HepG2 (cell line): Measurements from ENCODE around the gene C11orf21. TPM values are rescaled to one million over a fixed set of nuclear protein-coding genes. Genes with fewer than 3 reads are reported as not detected.
A peak's percentile ranks its signal among the peaks of the same experiment; 100 is the strongest.

Experiments
- FOXC1 ChIP-seq: sonication (generic); formaldehyde crosslinking; IDR thresholded peaks from 2 replicates; pipeline ENCODE4 v1.8.0; 2022; ENCODE audit warnings: mild to moderate bottlenecking, missing genetic modification reagents, borderline replicate concordance
- GLI4 ChIP-seq: sonication (generic); formaldehyde crosslinking; IDR thresholded peaks from 2 replicates; pipeline ENCODE4 v1.5.1; 2020; ENCODE audit warnings: missing genetic modification reagents, mild to moderate bottlenecking, moderate library complexity, borderline replicate concordance
- HMG20B ChIP-seq: conservative IDR thresholded peaks from 2 replicates; pipeline ENCODE4 v1.6.1; 2016; ENCODE audit warnings: missing genetic modification reagents, missing compliant biosample characterization
- KAT2B ChIP-seq: fragments of 150-350 bp; IDR thresholded peaks from 2 replicates; pipeline ENCODE4 v1.6.1; 2014; ENCODE audit warnings: low read depth, low read length, borderline replicate concordance
- MAZ ChIP-seq, 2 experiments: sonication (generic) in 1 of 2; formaldehyde crosslinking in 1 of 2; IDR thresholded peaks; 2 replicates each; pipeline versions ENCODE4 v1.5.0 to v1.6.1; 2012 to 2020; ENCODE audit warnings: low read depth in 2 of 2, mild to moderate bottlenecking in 2 of 2, borderline replicate concordance in 1 of 2, improper control_type of control experiment in 1 of 2, low read length in 1 of 2, missing genetic modification reagents in 1 of 2, moderate library complexity in 1 of 2
- MXD4 ChIP-seq: IDR thresholded peaks from 2 replicates; pipeline ENCODE4 v1.6.1; 2016; ENCODE audit warnings: mild to moderate bottlenecking, missing biosample characterization, missing genetic modification reagents
- NRL ChIP-seq: sonication (generic); formaldehyde crosslinking; IDR thresholded peaks from 2 replicates; pipeline ENCODE4 v1.5.0; 2020; ENCODE audit warnings: missing genetic modification reagents, mild to moderate bottlenecking, moderate library complexity, borderline replicate concordance
- RXRB ChIP-seq: IDR thresholded peaks from 2 replicates; pipeline ENCODE4 v1.6.1; 2016; ENCODE audit warnings: borderline replicate concordance, missing genetic modification reagents, missing compliant biosample characterization
- SATB2 ChIP-seq: sonication (generic); formaldehyde crosslinking; IDR thresholded peaks from 2 replicates; pipeline ENCODE4 v1.5.0; 2020; ENCODE audit warnings: missing genetic modification reagents
- U2AF2 ChIP-seq: fragments of 200-400 bp; formaldehyde crosslinking; IDR thresholded peaks from 2 replicates; pipeline ENCODE4 v1.6.1; 2017; ENCODE audit warnings: low read depth, mild to moderate bottlenecking, low read length
- ZBTB21 ChIP-seq: sonication (generic); formaldehyde crosslinking; IDR thresholded peaks from 2 replicates; pipeline ENCODE4 v1.4.0; 2020; ENCODE audit warnings: missing genetic modification reagents
- ZFX ChIP-seq: sonication (generic); formaldehyde crosslinking; IDR thresholded peaks from 2 replicates; pipeline ENCODE4 v1.4.0; 2020; ENCODE audit warnings: mild to moderate bottlenecking, low read depth, missing genetic modification reagents, moderate library complexity
- ZNF350 ChIP-seq: sonication (generic); formaldehyde crosslinking; IDR thresholded peaks from 2 replicates; pipeline ENCODE4 v1.4.0; 2020; ENCODE audit warnings: mild to moderate bottlenecking, low read depth, missing genetic modification reagents, borderline replicate concordance
- ZNF577 ChIP-seq: sonication (generic); formaldehyde crosslinking; IDR thresholded peaks from 2 replicates; pipeline ENCODE4 v1.4.0; 2020; ENCODE audit warnings: mild to moderate bottlenecking, low read depth, missing genetic modification reagents, borderline replicate concordance
- ZNF598 ChIP-seq: sonication (generic); formaldehyde crosslinking; IDR thresholded peaks from 2 replicates; pipeline ENCODE4 v1.5.1; 2020; ENCODE audit warnings: mild to moderate bottlenecking, missing genetic modification reagents, borderline replicate concordance
- ZNF720 ChIP-seq: sonication (generic); formaldehyde crosslinking; IDR thresholded peaks from 2 replicates; pipeline ENCODE4 v1.4.0; 2020; ENCODE audit warnings: missing genetic modification reagents
- polyA plus RNA-seq, 8 experiments: library from polyadenylated mRNA; depleted of rRNA in 3 of 8; stranded (reverse) in 7 of 8; unstranded in 1 of 8; fragments of >200 nt; fragmentation: Illumina TruSeq in 4 of 8; extraction: Trizol in 4 of 8; gene quantifications; 2 replicates each; pipeline versions ENCODE4 v1.2.1 to v1.2.3, GENCODE V29; 2011 to 2016; ENCODE audit warnings: low read depth in 4 of 8, missing spikeins in 1 of 8, mixed read lengths in 1 of 8; ENCODE audit not compliant: insufficient read depth in 1 of 8
- total RNA-seq, 5 experiments: library from RNA; depleted of rRNA; stranded (reverse); fragments of >200 nt; fragmentation: Illumina TruSeq; extraction: Trizol; gene quantifications; 2 replicates each; pipeline ENCODE4 v1.2.3, GENCODE V29; 2016; ENCODE audit warnings: low read depth in 1 of 5
- TF ChIP-seq, protein P1 (sequence below): sonication (generic); formaldehyde crosslinking; IDR thresholded peaks from 2 replicates; pipeline ENCODE4 v1.4.0; 2020; ENCODE audit warnings: missing genetic modification reagents
- TF ChIP-seq, protein P2 (sequence below): sonication (generic); formaldehyde crosslinking; IDR thresholded peaks from 2 replicates; pipeline ENCODE4 v1.4.0; 2020; ENCODE audit warnings: missing genetic modification reagents, borderline replicate concordance
- TF ChIP-seq, protein P3 (sequence below): sonication (generic); formaldehyde crosslinking; IDR thresholded peaks from 2 replicates; pipeline ENCODE4 v1.4.0; 2020; ENCODE audit warnings: missing genetic modification reagents
- TF ChIP-seq, protein P4 (sequence below): IDR thresholded peaks from 2 replicates; pipeline ENCODE4 v1.6.1; 2012; ENCODE audit warnings: low read length, improper control_type of control experiment

Gene C11orf21
- total and polyA plus RNA-seq, 2 of the 13 experiments (the other 11 are each of a cell fraction or from before 2014, with no cell fraction given), result 0.08 TPM; not detected in 1

DNA sequence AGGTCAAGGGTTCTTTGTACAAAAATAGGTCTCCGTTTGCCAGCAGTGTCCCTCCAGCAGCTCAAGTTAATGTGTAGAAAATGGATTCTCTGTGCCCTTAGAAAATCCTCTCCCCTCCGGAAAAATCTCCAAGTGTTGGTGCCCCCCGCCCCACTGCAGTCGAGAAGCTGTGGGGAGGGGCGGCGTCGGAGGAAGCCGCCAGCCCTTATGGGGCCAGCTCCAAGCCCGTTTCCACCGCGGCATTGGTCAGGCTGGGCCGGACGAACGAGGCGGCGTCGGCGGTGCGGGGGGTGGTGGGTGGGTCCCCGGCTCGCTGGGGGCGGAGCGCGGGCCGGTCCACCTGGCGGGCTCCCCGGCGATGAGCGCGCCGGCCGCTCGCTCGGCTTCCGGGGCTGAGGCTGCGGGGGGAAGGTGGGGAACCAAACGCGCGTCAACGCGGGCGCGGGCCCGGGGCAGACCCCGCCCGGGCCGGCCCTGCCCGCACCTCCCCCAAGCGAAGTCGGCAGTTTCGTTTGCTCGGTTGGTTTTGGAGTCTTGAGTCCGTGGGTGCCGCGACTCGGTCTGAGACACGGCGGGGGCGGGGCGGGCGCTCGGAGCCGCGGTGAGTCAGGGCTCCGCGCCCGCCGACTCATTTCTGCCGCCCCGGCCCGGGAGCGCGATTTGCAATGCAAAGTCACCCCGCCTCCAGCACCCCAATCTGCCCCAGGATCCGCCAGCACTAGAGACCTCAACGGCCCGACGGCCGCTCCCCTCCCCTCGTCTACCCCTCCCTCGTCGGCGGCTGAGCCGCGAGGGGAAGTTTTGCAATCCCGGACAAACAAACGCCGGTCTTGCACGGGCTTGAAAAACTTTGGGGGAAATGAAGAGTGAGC is 32.8 kb downstream of the C11orf21 start (continued):
- TF ChIP-seq ZFX, result 0 out of 2 replicates have a peak, but pooled peaks have one; percentile 34
- 0 out of 2 replicates have a peak, but pooled peaks have one; percentile 35 for TF ChIP-seq HMG20B (CRISPR knock-in tag)
- TF ChIP-seq U2AF2, result no peak
- no peak for TF ChIP-seq MXD4 (CRISPR knock-in tag)
- TF ChIP-seq KAT2B, result no peak
- no peak for TF ChIP-seq ZNF577
- peak; percentile 59; the same call in 1 of the 2 replicates for TF ChIP-seq ZNF350 (CRISPR knock-in tag)
- TF ChIP-seq ZBTB21 (CRISPR knock-in tag), result no peak
- TF ChIP-seq NRL (CRISPR knock-in tag), result no peak
- TF ChIP-seq GLI4, result no peak
- no peak for TF ChIP-seq ZNF598
- TF ChIP-seq, protein P1, sequence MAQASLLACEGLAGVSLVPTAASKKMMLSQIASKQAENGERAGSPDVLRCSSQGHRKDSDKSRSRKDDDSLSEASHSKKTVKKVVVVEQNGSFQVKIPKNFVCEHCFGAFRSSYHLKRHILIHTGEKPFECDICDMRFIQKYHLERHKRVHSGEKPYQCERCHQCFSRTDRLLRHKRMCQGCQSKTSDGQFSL (CRISPR knock-in tag), result no peak
- no peak for TF ChIP-seq ZNF720 (CRISPR knock-in tag)
- TF ChIP-seq, protein P2, sequence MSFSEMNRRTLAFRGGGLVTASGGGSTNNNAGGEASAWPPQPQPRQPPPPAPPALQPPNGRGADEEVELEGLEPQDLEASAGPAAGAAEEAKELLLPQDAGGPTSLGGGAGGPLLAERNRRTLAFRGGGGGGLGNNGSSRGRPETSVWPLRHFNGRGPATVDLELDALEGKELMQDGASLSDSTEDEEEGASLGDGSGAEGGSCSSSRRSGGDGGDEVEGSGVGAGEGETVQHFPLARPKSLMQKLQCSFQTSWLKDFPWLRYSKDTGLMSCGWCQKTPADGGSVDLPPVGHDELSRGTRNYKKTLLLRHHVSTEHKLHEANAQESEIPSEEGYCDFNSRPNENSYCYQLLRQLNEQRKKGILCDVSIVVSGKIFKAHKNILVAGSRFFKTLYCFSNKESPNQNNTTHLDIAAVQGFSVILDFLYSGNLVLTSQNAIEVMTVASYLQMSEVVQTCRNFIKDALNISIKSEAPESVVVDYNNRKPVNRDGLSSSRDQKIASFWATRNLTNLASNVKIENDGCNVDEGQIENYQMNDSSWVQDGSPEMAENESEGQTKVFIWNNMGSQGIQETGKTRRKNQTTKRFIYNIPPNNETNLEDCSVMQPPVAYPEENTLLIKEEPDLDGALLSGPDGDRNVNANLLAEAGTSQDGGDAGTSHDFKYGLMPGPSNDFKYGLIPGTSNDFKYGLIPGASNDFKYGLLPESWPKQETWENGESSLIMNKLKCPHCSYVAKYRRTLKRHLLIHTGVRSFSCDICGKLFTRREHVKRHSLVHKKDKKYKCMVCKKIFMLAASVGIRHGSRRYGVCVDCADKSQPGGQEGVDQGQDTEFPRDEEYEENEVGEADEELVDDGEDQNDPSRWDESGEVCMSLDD, result peak; percentile 80; the same call in 1 of the 2 replicates
- TF ChIP-seq, protein P3, sequence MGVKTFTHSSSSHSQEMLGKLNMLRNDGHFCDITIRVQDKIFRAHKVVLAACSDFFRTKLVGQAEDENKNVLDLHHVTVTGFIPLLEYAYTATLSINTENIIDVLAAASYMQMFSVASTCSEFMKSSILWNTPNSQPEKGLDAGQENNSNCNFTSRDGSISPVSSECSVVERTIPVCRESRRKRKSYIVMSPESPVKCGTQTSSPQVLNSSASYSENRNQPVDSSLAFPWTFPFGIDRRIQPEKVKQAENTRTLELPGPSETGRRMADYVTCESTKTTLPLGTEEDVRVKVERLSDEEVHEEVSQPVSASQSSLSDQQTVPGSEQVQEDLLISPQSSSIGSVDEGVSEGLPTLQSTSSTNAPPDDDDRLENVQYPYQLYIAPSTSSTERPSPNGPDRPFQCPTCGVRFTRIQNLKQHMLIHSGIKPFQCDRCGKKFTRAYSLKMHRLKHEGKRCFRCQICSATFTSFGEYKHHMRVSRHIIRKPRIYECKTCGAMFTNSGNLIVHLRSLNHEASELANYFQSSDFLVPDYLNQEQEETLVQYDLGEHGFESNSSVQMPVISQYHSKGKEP (CRISPR knock-in tag), result no peak
- TF ChIP-seq, protein P4, sequence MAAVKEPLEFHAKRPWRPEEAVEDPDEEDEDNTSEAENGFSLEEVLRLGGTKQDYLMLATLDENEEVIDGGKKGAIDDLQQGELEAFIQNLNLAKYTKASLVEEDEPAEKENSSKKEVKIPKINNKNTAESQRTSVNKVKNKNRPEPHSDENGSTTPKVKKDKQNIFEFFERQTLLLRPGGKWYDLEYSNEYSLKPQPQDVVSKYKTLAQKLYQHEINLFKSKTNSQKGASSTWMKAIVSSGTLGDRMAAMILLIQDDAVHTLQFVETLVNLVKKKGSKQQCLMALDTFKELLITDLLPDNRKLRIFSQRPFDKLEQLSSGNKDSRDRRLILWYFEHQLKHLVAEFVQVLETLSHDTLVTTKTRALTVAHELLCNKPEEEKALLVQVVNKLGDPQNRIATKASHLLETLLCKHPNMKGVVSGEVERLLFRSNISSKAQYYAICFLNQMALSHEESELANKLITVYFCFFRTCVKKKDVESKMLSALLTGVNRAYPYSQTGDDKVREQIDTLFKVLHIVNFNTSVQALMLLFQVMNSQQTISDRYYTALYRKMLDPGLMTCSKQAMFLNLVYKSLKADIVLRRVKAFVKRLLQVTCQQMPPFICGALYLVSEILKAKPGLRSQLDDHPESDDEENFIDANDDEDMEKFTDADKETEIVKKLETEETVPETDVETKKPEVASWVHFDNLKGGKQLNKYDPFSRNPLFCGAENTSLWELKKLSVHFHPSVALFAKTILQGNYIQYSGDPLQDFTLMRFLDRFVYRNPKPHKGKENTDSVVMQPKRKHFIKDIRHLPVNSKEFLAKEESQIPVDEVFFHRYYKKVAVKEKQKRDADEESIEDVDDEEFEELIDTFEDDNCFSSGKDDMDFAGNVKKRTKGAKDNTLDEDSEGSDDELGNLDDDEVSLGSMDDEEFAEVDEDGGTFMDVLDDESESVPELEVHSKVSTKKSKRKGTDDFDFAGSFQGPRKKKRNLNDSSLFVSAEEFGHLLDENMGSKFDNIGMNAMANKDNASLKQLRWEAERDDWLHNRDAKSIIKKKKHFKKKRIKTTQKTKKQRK, result no peak
- TF ChIP-seq RXRB (CRISPR knock-in tag), result peak; percentile 47; the same call in 1 of the 2 replicates
- no peak for TF ChIP-seq FOXC1 (CRISPR knock-in tag)
- no peak for TF ChIP-seq MAZ (IDR thresholded peaks at IDR 0.05; ENCODE audit: borderline replicate concordance, low read depth, low read length)
- TF ChIP-seq MAZ (CRISPR knock-in tag; IDR thresholded peaks at IDR 0.05; ENCODE audit: low read depth), result 0 out of 2 replicates have a peak, but pooled peaks have one; percentile 32
- no peak for TF ChIP-seq SATB2 (CRISPR knock-in tag)
